GM12872 (cell line): Measurements from ENCODE around the gene IP6K2.
A peak's percentile ranks its signal among the peaks of the same experiment; 100 is the strongest.

Source experiments
- CTCF ChIP-seq: IDR thresholded peaks from 3 replicates; pipeline ENCODE4 v1.5.1; 2011; ENCODE audit warnings: low read depth, mild to moderate bottlenecking, low read length, moderate library complexity; ENCODE audit not compliant: insufficient read depth

Gene IP6K2

GRCh38 chr3:48662753-48663488 is 54.1 kb downstream of the IP6K2 start, which contains the start of gene CELSR3:
TSS of gene CELSR3 (minus strand) at chr3:48662886. CDS start at chr3:48662634, 252 bp downstream.
- TF ChIP-seq CTCF: no peak

- TF ChIP-seq CTCF: no peak
Observed at GRCh38 chr3:48662145-48662752, 54.8 kb downstream of the IP6K2 start.

- TF ChIP-seq CTCF: no peak
Observed at GRCh38 chr3:48661501-48662144, 55.4 kb downstream of the IP6K2 start.

DNA sequence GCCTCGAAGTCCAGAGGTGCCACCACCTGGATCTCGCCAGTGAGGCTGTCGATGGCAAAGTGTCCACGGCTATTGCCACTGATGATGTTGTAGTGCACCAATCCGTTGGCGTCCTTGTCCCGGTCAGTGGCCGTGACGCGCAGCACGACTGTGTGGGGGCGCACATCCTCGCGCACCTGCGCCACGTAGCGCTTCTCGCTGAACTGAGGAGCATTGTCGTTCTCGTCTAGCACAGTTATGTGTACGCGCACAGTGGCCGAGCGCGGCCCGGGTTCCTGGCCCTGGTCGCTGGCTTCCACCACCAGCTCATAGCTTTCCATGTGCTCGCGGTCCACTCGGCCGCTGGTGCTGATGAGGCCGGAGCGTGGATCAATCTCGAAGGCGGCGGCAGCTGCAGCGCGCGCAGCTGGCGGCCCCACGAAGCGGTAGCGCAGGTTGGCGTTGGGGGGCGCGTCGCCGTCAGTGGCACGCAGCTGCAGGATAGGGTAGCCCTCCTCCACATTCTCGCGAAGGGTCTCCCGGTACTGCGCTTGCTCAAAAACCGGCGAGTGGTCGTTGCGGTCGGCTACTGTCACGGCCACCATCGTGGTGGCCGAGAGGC is 56.1 kb downstream of the IP6K2 start:
- TF ChIP-seq CTCF: no peak

DNA sequence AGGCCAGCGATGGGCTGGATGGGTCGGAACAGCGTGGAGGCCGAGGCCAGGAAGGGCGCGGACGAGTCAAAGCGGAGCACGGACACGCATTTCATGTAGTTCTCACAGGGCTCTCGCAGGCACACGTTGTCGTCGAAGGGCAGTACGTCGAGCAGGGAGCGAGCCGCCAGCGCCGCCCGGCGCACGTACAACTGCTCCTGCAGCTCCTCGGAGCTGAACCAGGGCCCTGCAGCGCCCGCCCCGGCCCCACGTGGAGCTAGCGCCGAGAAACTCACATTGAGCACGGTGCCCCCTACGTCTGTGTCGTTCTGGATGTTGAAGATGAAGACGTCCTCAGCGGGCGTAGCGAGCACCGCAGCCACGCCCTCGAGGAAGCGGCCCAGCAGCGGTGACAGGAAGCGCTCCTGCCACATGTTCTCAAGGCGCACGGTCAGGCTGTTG is 60.2 kb downstream of the IP6K2 start:
- no peak for TF ChIP-seq CTCF

- peak; percentile 80 for TF ChIP-seq CTCF
Observed at GRCh38 chr3:48656061-48656840, 60.8 kb downstream of the IP6K2 start.
